H1 (cell line): Measurements from ENCODE around the gene THEMIS. TPM values are rescaled to one million over a fixed set of nuclear protein-coding genes. Genes with fewer than 3 reads are reported as not detected.
"Not testable (repeated sequence)": the region's sequence is repeated elsewhere in the genome, so short reads cannot be mapped to it uniquely, and the experiment has no call there.

Source experiments
- CTCF ChIA-PET: fragments of 300-600 bp; sonication (Branson Sonifier 250); formaldehyde crosslinking; loops from one replicate; lab custom pipeline; 2021; ENCODE audit not compliant: partially characterized antibody; lab: Charles Lee
- POLR2A ChIA-PET: fragments of 300-600 bp; sonication (Branson Sonifier 250); formaldehyde crosslinking; loops from one replicate; lab custom pipeline; 2021; ENCODE audit warnings: inconsistent platforms; ENCODE audit not compliant: partially characterized antibody; lab: Charles Lee
- DNase-seq, 2 experiments: peaks; one replicate each; pipeline versions ENCODE4 v3.0.0 to v3.0.0-alpha.2; 2010 to 2022; ENCODE audit warnings: low spot score in 2 of 2, low read depth in 1 of 2, mixed read lengths in 1 of 2
- FAIRE-seq: peaks from 2 replicates; lab custom pipeline; 2011; peaks lifted over from hg19 to GRCh38; lab: Jason Lieb, UNC
- H2AFZ ChIP-seq: 2 replicates; pipeline ENCODE4 v1.8.1; 2012; ENCODE audit warnings: low read length, inconsistent platforms
- H2AK5ac ChIP-seq: 2 replicates; pipeline ENCODE4 v1.6.1; 2013; ENCODE audit warnings: low read depth, low read length
- H2BK120ac ChIP-seq: replicated peaks from 2 replicates; pipeline ENCODE3; 2013; ENCODE audit warnings: low read depth, low read length, inconsistent platforms
- H2BK12ac ChIP-seq: 2 replicates; pipeline ENCODE4 v1.6.1; 2013; ENCODE audit warnings: low read depth, low read length
- H2BK15ac ChIP-seq: 2 replicates; pipeline ENCODE4 v1.6.1; 2013; ENCODE audit warnings: low read length
- H2BK20ac ChIP-seq: 2 replicates; pipeline ENCODE4 v1.6.1; 2013; ENCODE audit warnings: low read length
- H2BK5ac ChIP-seq: 2 replicates; pipeline ENCODE4 v1.6.1; 2013; ENCODE audit warnings: low read depth, low read length
- H3K14ac ChIP-seq: 2 replicates; pipeline ENCODE4 v1.6.1; 2013; ENCODE audit warnings: inconsistent platforms; ENCODE audit not compliant: insufficient read length
- H3K18ac ChIP-seq: 2 replicates; pipeline ENCODE4 v1.6.1; 2013; ENCODE audit warnings: low read length; ENCODE audit errors: extremely low read depth
- H3K23ac ChIP-seq: 2 replicates; pipeline ENCODE4 v1.6.1; 2013; ENCODE audit warnings: inconsistent platforms; ENCODE audit not compliant: insufficient read length
- H3K23me2 ChIP-seq: 2 replicates; pipeline ENCODE4 v1.6.1; 2013; ENCODE audit warnings: low read depth, low read length
- H3K27ac ChIP-seq: 2 replicates; pipeline ENCODE4 v1.6.1; 2011; ENCODE audit warnings: low read depth, low read length, inconsistent platforms
- H3K27me3 ChIP-seq, 4 experiments: replicated peaks in 1 of 4; 1 replicate in 1 of 4; 2 replicates in 3 of 4; pipeline versions ENCODE4 v1.6.1 to v1.8.1; 2011 to 2013; ENCODE audit warnings: low read length in 3 of 4, mild to moderate bottlenecking in 3 of 4, inconsistent platforms in 2 of 4, mixed read lengths in 2 of 4, moderate library complexity in 1 of 4; ENCODE audit not compliant: control insufficient read depth in 3 of 4, insufficient read depth in 3 of 4; ENCODE audit errors: extremely low read depth in 1 of 4
- H3K36me3 ChIP-seq, 4 experiments: 2 replicates each; pipeline versions ENCODE4 v1.6.1 to v1.8.1; 2011 to 2013; ENCODE audit warnings: mild to moderate bottlenecking in 4 of 4, low read length in 3 of 4, moderate library complexity in 2 of 4, control low read depth in 1 of 4, inconsistent platforms in 1 of 4; ENCODE audit not compliant: insufficient read depth in 4 of 4, control insufficient read depth in 2 of 4
- H3K4ac ChIP-seq: replicated peaks from 2 replicates; pipeline ENCODE3; 2013; ENCODE audit warnings: low read length, low read depth, mixed read lengths, inconsistent platforms; ENCODE audit not compliant: insufficient read length
- H3K4me1 ChIP-seq, 4 experiments: replicated peaks in 1 of 4; 1 replicate in 1 of 4; 2 replicates in 3 of 4; pipeline versions ENCODE4 v1.6.1 to v1.8.1; 2011 to 2013; ENCODE audit warnings: low read length in 3 of 4, inconsistent platforms in 2 of 4, mixed read lengths in 1 of 4; ENCODE audit not compliant: insufficient read depth in 4 of 4, control insufficient read depth in 3 of 4
- H3K4me2 ChIP-seq, 2 experiments: 2 replicates each; pipeline versions ENCODE4 v1.6.1 to v1.8.1; 2011 to 2013; ENCODE audit warnings: low read depth in 2 of 2, low read length in 2 of 2, control low read depth in 1 of 2, inconsistent platforms in 1 of 2, mild to moderate bottlenecking in 1 of 2; ENCODE audit not compliant: insufficient read depth in 1 of 2
- H3K4me3 ChIP-seq, 4 experiments: fragments of 200-600, 300-600 bp in 1 of 4; sonication (generic), shearing (Covaris generic), sonication (Bioruptor Twin) in 1 of 4; 2 replicates each; pipeline versions ENCODE4 v1.5.1 to v1.8.1; 2011 to 2016; ENCODE audit warnings: low read length in 4 of 4, low read depth in 3 of 4, control low read depth in 2 of 4, inconsistent platforms in 2 of 4, mild to moderate bottlenecking in 2 of 4, mixed read lengths in 1 of 4, moderate library complexity in 1 of 4; ENCODE audit not compliant: insufficient read depth in 2 of 4; ENCODE audit errors: extremely low read depth in 1 of 4
- H3K56ac ChIP-seq: replicated peaks from 2 replicates; pipeline ENCODE3; 2013; ENCODE audit warnings: low read depth, mild to moderate bottlenecking, mixed read lengths, low read length, inconsistent platforms; ENCODE audit not compliant: insufficient read length
- H3K79me1 ChIP-seq: 2 replicates; pipeline ENCODE4 v1.6.1; 2013; ENCODE audit warnings: low read depth, low read length, control low read depth
- H3K79me2 ChIP-seq, 2 experiments: 2 replicates each; pipeline versions ENCODE4 v1.6.1 to v1.8.1; 2012 to 2013; ENCODE audit warnings: low read length in 2 of 2, mild to moderate bottlenecking in 2 of 2, inconsistent platforms in 1 of 2; ENCODE audit not compliant: insufficient read depth in 2 of 2, control insufficient read depth in 1 of 2
- H3K9ac ChIP-seq, 4 experiments: replicated peaks in 1 of 4; 1 replicate in 1 of 4; 2 replicates in 3 of 4; pipeline versions ENCODE4 v1.6.1 to v1.8.1; 2011 to 2013; ENCODE audit warnings: low read depth in 3 of 4, low read length in 3 of 4, control low read depth in 2 of 4, mild to moderate bottlenecking in 2 of 4, moderate library complexity in 2 of 4, inconsistent platforms in 1 of 4; ENCODE audit errors: extremely low read depth in 1 of 4
- H3K9me3 ChIP-seq, 2 experiments: 2 replicates each; pipeline versions ENCODE4 v1.6.1 to v1.8.1; 2012 to 2013; ENCODE audit warnings: mild to moderate bottlenecking in 2 of 2, moderate library complexity in 2 of 2, control low read depth in 1 of 2, inconsistent platforms in 1 of 2, low read depth in 1 of 2, low read length in 1 of 2, mixed read lengths in 1 of 2; ENCODE audit not compliant: insufficient read depth in 2 of 2
- H4K20me1 ChIP-seq, 2 experiments: replicated peaks in 1 of 2; 2 replicates each; pipeline versions ENCODE3 to v1.8.1; 2011 to 2013; ENCODE audit warnings: inconsistent platforms in 2 of 2, low read length in 2 of 2, mild to moderate bottlenecking in 1 of 2; ENCODE audit not compliant: insufficient read depth in 2 of 2, control insufficient read depth in 1 of 2
- H4K5ac ChIP-seq: 2 replicates; pipeline ENCODE4 v1.6.1; 2013; ENCODE audit warnings: low read length, low read depth, mixed read lengths, inconsistent platforms; ENCODE audit not compliant: insufficient read length
- H4K8ac ChIP-seq: 2 replicates; pipeline ENCODE4 v1.8.0; 2013; ENCODE audit warnings: mild to moderate bottlenecking, moderate library complexity, low read length, inconsistent platforms; ENCODE audit not compliant: insufficient read depth; ENCODE audit errors: extremely low read depth
- H4K91ac ChIP-seq: replicated peaks from 2 replicates; pipeline ENCODE3; 2013; ENCODE audit warnings: low read length, mixed read lengths, inconsistent platforms; ENCODE audit not compliant: insufficient read length
- RBBP5 ChIP-seq: IDR thresholded peaks from 2 replicates; pipeline ENCODE4 v1.7.1; 2012; ENCODE audit warnings: low read depth, mild to moderate bottlenecking, inconsistent platforms, low read length, moderate library complexity, borderline replicate concordance
- TCF12 ChIP-seq: IDR thresholded peaks from 2 replicates; pipeline ENCODE4 v1.6.1; 2011; ENCODE audit warnings: low read depth, mild to moderate bottlenecking, low read length
- TEAD4 ChIP-seq: IDR thresholded peaks from 2 replicates; pipeline ENCODE4 v1.6.1; 2012; ENCODE audit warnings: low read depth, low read length, inconsistent platforms, mixed read lengths
- YY1 ChIP-seq: IDR thresholded peaks from 2 replicates; pipeline ENCODE4 v1.6.1; 2011; ENCODE audit warnings: low read depth, mild to moderate bottlenecking, low read length
- WGBS, 2 experiments: shearing (Covaris generic) in 1 of 2; methylation state at CpG; one replicate each; pipeline versions ENCODE4 v1.1.6 to v1.1.7; 2013 to 2015; ENCODE audit warnings: low lambda C conversion rate in 2 of 2, mixed read lengths in 2 of 2, inconsistent platforms in 1 of 2, low coverage in 1 of 2, missing lambda C conversion rate in 1 of 2; ENCODE audit not compliant: insufficient replicate concordance in 2 of 2, insufficient coverage in 1 of 2, insufficient read length in 1 of 2; ENCODE audit errors: extremely low coverage in 1 of 2, missing lambda C conversion rate in 1 of 2; 5-methylcytosine and 5-hydroxymethylcytosine counted together
- polyA plus RNA-seq, 7 experiments: library from polyadenylated mRNA; depleted of rRNA in 3 of 7; stranded (reverse) in 5 of 7; unstranded in 2 of 7; fragments of >200 nt in 5 of 7; fragments of 200-250 nt in 2 of 7; gene quantifications; 1 replicate in 5 of 7; 2 replicates in 1 of 7; 4 replicates in 1 of 7; pipeline versions ENCODE4 v1.2.1 to v1.2.3, GENCODE V29; 2011 to 2013; ENCODE audit warnings: missing spikeins in 2 of 7, mixed read lengths in 2 of 7
- total RNA-seq: library from RNA; stranded (reverse); fragmentation: NEBNext Ultra II Directional; extraction: Animal tissue kit (Norgen Biotek cat#: 25700); gene quantifications from 2 replicates; pipeline ENCODE4 v1.2.1, GENCODE V29; 2021

Gene THEMIS
- total and polyA plus RNA-seq, 2 of the 8 experiments (the other 6 are each of a cell fraction or from before 2014, with no cell fraction given): not detected

DNA sequence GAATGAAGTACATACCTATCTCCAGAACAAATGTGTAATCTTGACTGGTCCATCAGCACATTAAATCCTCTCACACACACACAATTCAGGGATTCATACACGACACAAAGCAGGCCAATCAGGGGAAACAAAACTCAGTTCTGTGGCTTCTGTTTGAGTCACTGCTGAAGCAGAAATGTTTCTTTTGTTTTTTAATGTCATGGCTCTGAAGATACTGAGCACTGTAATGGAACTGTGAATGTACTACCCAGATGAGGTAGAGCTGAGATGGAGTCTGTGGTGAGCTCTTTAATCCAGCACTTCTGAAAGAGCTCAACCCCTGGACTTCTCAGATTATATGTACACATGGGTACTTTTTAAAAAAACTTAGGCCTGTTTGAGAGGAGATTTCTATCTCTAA lies 116.4 kb downstream of the THEMIS start (continued):
- TF ChIP-seq YY1: no peak
- no peak for TF ChIP-seq TEAD4
- no peak for TF ChIP-seq TCF12
- no peak for TF ChIP-seq RBBP5

DNA sequence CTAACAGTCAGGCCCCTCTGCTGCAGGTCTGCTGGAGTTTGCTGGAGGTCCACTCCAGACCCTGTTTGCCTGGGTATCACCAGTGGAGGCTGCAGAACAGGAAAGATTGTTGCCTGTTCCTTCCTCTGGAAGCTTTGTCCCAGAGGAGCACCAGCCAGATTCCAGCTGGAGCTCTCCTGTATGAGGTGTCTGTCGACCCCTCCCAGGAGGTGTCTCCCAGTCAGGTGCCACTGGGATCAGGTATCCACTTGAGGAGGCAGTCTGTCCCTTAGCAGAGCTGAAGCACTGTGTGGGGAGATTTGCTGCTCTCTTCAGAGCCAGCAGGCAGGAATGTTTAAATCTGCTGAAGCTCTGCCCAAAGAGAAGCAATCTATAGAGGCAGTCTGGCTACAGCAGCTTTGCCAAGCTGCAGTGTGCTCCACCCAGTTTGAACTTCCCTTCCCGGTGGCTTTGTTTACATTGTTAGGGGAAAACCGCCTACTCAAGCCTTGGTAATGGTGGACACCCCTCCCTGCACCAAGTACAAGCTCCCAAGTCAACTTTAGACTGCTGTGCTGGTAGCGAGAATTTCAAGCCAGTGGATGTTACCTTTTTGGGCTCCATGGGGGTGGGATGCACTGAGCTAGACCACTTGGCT lies 119.1 kb downstream of the THEMIS start:
- CTCF ChIA-PET: interaction anchor here (0.7 kb wide), 1 partner anchor 21 kb away, joined by 3 read pairs; no protein-coding TSS in a partner anchor
- DNase-seq, H4K91ac ChIP-seq, H2BK15ac ChIP-seq, H3K56ac ChIP-seq, H3K4me3 ChIP-seq, POLR2A ChIA-PET, H3K9ac ChIP-seq, H3K79me2 ChIP-seq, H4K5ac ChIP-seq, H3K14ac ChIP-seq, H3K4ac ChIP-seq, H2AK5ac ChIP-seq, H4K20me1 ChIP-seq, H3K23me2 ChIP-seq, H3K23ac ChIP-seq, H3K36me3 ChIP-seq, H3K9me3 ChIP-seq, H3K27me3 ChIP-seq, H2BK120ac ChIP-seq, H3K18ac ChIP-seq, H3K79me1 ChIP-seq, FAIRE-seq, H3K4me2 ChIP-seq, H2BK5ac ChIP-seq, H3K27ac ChIP-seq, H4K8ac ChIP-seq, H3K4me1 ChIP-seq, H2AFZ ChIP-seq, H2BK20ac ChIP-seq, H2BK12ac ChIP-seq: not testable (repeated sequence)
- WGBS, 2 experiments: 93% methylated on average over 4 of the region's 4 CpGs; no CpG with 5 or more reads in 1 of the 2 experiments
